Endothelial cell of umbilical vein (primary cell): ENCODE data around the gene TACC3.

Experiments used
- CTCF ChIP-seq, 2 donors: IDR thresholded peaks; 1 replicate in 1 of 2; 2 replicates in 1 of 2; pipeline ENCODE4 v1.5.1; 2011; ENCODE audit warnings: low read length in 2 of 2, mild to moderate bottlenecking in 2 of 2, moderate library complexity in 2 of 2, control low read depth in 1 of 2, inconsistent platforms in 1 of 2, low read depth in 1 of 2; ENCODE audit not compliant: insufficient read depth in 1 of 2; ENCODE audit errors: extremely low read depth in 1 of 2
- EZH2 ChIP-seq: IDR thresholded peaks from 2 replicates; pipeline ENCODE4 v1.6.1; 2012; ENCODE audit warnings: borderline replicate concordance, low read depth, mild to moderate bottlenecking, moderate library complexity, low read length, inconsistent platforms; ENCODE audit not compliant: severe bottlenecking
- MYC ChIP-seq: IDR thresholded peaks from one replicate; pipeline ENCODE4 v1.6.1; 2011; ENCODE audit warnings: mild to moderate bottlenecking, low read depth, low read length
- POLR2A ChIP-seq: IDR thresholded peaks from 2 replicates; pipeline ENCODE4 v1.6.1; 2012; ENCODE audit warnings: low read depth, mild to moderate bottlenecking, control low read depth, low read length
- POLR2AphosphoS5 ChIP-seq: IDR thresholded peaks from 2 replicates; pipeline ENCODE4 v1.6.1; 2012; ENCODE audit warnings: low read depth, mild to moderate bottlenecking, control low read depth, low read length, moderate library complexity; ENCODE audit not compliant: insufficient read depth
- TF ChIP-seq, protein P1 (sequence below): IDR thresholded peaks from 2 replicates; pipeline ENCODE4 v1.6.1; 2011; ENCODE audit not compliant: insufficient read depth, insufficient read length

GRCh38 chr4:1780435-1780834, 59.1 kb downstream of the TACC3 start:
- TF ChIP-seq CTCF (IDR thresholded peaks at IDR 0.05; ENCODE audit: extremely low read depth in 1 of 2, insufficient read depth in 1 of 2, low read depth in 1 of 2, low read length in 2 of 2) = no peak
- no peak for TF ChIP-seq POLR2AphosphoS5
- TF ChIP-seq POLR2A = no peak
- TF ChIP-seq, protein P1, sequence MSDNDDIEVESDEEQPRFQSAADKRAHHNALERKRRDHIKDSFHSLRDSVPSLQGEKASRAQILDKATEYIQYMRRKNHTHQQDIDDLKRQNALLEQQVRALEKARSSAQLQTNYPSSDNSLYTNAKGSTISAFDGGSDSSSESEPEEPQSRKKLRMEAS = no peak
- TF ChIP-seq MYC = no peak
- TF ChIP-seq EZH2 = no peak
